Measurements from ENCODE around the gene DKK3.

The DKK3 gene

DNA sequence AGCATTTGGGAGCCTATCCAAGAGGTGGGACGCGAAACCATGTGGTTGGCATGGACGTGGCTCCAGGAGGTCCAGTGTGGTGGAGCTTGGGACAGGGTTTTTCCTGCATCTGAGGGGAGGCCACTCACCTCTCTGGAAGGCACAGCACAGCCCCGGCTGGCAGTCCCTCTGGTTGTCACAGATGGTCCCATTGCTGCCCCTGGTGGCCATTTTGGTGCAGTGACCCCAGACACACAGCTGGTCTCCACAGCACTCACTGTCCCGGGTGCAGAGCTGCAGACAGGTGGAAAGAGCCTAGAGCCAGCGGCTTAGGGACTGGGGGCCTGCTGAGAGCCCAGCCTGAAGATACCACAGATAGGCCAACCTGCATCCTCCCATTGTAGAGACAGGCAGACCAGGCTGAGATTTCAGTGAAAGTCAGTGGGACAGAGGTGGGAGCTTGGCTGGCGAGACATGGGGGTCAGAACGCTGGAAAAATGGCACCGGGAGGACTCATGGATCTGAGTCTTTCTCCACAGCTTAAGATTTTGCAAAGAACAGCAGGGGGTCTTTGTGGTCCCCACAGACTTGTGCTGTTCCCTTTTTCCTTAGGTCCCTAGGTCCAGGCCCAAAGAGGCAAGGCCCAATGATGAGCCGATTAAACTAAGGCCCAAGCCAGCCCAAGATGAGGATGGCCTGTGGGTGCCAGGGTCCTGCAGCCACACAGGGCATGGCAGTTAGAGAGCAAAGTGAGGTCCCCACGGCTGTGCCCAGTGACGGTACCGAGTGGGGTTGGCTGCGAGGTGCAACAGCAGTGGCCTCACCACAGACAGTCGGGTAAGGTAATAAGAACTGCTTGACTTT, 41.4 kb downstream of the DKK3 start:
- peak; percentile 74 for DNase-seq

DNA sequence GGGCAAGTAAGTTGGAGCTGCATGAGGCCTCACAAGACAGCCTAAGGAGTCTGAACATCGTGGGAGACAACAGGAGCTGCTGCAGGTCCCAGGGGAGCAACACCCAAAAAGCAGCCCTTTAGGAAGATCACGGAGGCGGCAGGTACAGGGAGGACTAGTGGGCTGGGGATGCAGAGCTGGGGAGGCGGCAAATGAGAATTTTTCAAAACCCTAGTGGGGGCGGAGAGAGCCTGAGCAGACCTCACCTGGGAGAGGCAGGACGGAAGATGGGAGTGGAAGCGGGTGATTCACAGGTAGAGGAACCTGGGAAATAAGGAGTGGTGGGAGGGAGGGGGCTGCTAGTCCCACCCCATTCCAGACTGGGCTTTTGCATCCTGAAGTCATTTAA, 42.1 kb downstream of the DKK3 start:
- no peak for DNase-seq

DNA sequence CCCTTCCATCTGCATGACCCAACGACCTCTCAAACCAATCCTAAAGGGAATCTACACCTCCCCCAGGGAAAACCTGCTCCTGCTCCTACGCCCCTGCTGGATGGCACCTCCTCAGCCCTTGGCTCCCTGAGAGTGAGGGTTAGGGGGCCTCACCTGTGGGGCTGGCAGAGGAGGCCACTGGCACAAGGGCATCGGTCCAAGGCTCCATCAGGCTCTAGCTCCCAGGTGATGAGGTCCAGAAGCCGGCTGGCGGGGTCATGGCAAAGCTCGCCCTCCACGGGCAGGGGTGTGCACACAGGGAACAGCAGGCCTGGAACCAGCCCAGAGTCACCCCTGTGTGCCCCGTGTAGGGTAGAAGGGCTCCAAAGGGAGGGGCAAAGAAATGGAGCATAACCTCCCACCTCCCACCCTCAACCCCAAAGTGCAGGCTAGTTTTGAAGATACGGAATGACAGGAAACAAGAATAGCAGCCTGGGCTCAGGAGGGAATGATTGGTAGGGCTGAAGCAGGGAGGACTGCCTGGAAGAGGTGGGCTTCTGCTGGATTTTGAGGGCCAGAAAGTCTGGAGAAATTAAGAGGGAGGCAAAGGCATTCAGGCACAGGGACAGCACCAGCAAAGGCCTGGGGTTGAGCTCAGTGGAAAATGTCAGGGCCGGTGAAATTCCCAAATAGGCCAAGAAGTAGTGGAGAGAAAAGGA, 42.6 kb downstream of the DKK3 start:
- no peak for DNase-seq

DNA sequence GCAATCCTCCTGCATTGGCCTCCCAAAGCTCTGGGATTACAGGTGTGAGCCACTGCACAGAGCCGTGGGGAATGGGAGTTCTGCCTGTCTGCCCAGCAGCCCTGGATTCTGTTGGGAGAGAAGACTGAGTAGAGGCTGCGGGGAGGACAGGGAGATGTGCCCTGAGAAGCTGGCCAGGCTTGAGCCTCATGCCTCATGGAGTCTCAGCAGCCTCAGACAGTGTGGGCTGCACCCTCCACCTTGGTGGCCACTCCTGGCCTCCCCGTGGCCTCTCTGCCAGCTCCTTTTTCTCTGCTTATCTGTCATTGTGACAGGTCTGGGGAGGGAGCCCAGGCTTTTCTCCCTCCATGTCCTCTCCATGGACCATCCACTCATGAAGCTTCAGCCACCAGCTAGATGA, 43.2 kb downstream of the DKK3 start:
- DNase-seq = no peak

DNA sequence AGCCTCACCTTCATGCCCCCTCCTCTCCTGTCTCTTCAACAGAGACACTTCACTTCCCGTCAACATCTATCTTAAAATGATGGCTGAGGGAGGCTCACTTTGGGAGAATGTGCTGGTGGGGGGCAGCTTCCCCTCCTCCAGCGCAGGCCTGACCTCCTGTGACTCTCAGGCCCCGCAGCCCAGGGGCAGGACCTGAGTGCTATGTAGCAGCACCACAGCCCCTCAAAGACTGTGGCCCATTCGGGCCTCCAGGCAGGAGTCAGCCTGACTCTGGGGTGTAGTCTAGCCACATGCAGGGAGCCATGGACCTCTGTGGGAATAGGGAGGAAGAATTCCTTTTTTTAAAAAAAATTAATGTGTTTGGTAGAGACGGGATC, 43.7 kb downstream of the DKK3 start:
- DNase-seq = no peak

DNA sequence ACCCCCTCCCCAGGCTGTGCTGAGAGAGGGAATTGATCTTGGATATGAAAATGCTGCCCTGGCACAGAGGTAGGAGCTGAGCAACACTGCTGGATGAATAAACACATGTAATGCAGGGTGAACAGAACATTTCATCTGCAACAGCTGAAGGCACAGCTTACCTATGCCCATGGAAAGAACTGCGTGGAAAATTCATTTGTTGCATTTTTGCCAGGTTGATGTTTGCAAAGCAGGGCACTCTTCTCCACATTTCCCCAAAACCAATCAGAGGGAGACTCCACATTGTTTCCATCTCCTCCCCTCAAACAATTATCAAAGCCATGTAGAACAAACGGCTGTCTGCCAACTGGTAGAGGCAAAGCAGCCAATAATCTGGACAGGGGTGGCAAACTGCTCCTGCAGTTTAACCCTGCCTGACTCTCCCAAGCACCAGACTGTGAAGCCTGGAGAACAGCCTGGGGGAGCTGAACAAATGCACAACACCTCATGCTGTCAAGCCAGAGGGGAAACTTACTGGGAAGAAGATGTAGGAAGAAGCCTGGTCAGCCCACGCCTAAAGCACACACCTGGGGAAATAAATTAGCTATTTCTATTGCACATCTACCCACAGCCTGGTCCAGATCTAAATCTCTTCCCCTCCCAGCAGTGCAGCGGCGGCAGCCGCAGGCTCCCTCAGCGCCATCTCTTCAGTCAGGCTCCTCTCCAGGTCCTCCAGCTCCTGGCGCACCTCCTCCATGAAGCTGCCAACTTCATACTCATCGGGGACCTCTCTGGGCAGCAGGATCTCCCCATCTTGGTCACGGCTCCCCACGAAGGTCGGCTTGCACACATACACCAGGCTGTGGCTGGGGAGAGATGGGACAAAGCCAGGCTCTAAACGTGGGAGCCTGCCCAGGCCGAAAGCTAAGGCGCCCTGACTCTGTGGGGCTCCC, 44.3 kb downstream of the DKK3 start:
- DNase-seq = peak; percentile 28

DNA sequence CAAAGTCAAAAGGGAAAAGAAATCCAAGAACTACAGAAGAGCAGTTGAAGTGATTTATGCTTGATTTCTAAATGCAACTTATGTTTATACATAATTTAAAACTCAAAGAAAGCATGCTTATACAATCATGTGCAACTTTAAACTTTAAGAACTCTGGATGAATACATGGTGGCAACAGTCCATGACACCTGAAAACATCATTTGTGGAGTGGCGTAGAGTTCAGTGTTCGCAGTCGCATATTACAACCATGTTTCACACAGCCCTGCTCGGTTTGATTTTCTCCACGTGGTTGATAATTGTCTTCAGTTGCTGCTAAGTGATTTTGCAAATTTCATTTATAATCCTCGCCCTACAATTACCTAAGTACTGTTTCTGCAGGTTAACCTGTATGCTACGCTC, 45.4 kb downstream of the DKK3 start:
- DNase-seq = no peak

DNA sequence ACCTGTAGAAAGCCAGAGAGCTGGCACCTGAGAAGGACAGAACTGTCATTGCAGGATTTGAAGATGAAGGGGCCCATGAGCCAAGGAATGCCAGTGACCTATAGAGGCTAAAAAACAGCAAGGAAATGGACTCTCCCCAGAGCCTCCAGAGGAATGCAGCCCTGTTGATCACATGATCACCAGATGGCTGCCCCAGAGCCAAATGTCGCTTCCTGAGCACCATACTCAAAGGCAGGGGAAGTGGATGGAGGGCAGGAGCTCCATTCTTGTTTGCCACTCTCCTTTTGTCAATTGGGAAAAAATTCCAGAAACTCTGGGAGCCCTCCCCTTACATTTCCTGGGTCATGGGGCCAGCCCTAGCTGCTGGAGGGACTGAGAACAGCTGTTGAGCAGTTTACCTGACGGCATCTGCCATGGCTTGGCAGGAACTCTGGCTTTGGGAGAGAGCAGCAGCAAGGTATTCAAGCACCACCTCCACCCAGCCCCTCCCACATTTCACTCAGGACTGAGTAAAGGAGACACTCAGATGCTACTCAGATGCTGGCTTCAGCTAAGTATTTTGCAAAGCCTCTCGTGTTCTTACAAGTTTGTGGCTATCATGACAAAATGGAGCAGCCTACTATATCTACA, 46.9 kb downstream of the DKK3 start:
- DNase-seq = no peak

DNA sequence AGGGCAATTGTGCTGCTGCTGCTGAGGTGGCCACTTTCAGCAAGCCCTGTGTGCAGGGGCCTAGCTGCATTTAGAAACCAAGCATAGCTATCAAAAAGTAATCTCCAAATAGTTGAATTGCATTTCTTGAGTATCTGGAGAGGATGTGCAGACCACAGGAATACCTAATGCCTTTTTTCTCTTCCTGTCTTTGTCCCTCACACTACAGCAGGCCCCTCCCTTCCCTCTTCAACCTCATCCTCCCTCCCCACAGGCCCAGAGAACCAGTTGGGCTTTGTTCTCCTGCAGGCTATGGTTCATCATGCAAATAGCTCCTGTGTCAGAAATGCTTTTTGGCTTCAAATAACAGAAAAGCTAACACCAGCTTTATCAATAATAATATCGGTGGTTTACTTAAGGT, 47.7 kb downstream of the DKK3 start:
- DNase-seq = no peak

DNA sequence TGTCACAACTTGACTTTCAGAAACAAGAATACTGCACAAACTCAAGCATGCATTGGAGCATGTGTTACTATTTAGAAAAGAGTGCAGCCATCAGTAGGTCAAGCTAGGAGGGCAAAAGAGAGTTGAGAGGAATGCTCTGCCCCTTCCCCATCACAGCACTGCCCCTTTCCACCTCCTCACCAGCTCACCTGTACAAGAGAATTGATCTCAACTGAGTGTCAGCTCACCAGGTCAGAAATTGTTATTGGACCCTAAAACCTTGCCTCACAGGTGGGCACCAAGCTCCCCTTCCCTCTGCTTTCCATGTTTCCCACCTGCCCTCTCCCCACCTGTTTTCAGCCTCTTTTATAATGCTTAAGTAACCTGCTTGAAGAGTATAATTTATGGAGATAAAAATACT, 48.8 kb downstream of the DKK3 start:
- DNase-seq = no peak

DNA sequence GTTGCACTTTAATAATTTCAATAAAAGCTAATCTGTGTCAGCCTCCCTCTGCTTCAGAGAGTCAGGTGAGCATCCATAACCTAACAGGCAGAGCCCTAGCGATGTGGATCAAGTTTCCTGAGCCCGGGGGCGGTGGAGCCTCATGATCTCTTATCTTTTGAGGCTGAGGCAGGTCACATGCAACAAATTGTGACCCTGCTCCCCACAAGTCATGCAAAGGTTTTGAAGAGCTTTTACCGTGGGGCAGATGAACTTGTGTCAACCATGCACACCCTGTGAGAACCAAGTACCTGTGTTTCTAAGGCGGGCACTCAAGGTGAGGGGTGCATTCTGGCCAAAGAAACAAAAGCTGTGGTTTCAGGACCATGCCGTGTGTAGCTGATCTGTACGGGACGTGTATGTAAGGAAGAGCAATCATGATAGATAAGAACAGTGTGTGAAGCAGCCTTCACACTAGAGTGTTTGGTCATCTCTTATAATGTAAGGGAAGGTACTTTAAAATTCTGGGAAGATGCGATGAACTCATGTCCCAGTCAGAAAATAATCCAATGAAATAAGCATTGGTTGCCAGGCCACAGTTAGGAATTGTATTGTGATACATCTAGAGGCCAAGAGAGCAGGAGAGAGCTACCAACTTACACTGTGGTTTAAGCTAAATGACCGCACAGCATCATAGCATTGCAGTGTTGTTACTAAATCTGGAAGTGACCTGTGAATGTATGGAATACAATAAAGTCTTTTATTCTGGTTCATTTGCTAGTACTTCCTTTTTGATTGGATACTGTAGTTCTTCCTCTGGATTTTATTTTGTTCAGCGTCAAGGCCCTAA, 49.8 kb downstream of the DKK3 start:
- DNase-seq = no peak

DNA sequence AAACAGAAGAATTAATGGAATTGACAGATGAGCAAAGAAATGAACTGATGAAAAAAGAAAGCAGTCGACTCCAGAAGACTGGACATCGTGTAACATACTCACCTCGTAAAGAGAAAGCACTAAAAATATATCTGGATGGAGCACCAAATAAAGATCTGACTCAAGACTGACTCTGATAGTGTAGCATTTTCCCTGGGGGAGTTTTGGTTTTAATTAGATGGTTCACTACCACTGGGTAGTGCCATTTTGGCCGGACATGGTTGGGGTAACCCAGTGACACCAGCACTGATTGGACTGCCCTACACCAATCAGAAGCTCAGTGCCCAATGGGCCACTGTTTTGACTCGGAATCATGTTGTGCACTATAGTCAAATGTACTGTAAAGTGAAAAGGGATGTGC, 52.4 kb downstream of the DKK3 start:
- DNase-seq = no peak

DNA sequence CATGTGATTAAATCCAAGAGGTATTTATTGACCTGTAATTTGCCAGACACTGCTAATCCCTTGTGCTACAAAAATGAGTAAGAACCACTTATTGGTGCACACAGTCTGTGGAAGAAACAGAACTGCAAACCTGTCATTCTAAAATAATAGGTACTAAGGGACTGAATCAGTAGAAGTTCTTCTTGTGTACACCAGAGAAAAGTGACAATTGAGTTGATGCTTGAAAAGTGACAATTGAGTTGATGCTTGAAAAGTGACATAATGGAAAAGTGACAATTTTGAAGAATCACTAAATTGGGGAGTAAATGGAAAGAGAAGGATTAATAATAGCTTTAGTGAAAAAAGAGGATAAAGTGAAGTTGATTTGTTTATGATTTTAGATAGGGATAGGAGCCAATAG, 56.4 kb downstream of the DKK3 start:
- DNase-seq = no peak

DNA sequence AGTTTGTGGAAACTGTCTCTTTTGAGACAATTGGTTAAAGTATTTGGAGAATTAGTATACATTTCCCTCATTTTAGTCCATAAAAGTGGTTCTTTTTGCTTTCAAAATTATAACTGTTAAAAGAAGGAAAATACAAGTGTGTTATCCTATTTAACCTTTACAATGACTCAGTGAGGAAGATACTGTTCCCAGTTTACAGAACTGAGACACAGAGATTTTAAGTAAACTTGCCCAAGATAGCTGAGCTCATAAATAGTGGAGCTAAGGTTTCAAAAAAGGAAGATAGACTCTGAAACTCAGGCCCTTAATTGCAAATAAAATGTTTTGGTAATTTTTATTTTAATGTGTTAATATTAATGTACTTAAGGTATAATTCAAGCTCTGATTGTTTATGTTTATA, 58.9 kb downstream of the DKK3 start:
- DNase-seq = no peak

DNA sequence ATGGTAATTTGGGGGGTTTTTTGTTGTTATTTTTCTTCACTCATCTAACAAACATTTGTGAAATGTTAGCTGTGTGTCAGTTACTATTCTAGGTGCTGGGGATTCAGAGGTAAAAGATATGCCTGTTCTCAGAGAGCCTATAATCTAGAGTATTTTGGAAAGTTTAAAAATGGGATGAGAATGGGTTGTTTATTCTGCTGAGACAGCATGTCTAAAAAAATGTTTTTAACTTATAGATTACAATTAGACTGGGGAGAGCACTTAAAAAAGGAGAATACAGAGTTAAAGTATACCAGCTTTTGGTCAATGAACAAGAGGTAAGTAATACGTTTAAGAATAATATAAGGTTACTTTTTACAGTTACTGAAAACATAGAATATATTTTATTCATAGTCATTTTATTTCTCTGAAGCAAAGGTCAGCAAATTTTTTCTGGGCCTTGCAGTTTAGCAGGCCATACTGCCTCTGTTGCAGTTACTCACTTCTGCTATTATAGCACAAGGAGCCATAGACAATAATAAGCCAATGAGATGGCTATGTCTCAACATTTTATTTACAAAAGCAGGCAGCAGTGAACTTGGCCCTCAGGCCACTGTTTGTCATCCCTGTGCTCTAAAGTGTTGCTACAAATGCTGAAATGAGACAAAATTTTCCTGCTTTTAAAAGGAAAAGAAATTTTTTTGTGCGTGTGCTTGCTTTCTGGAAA, 60.0 kb downstream of the DKK3 start:
- DNase-seq = no peak

DNA sequence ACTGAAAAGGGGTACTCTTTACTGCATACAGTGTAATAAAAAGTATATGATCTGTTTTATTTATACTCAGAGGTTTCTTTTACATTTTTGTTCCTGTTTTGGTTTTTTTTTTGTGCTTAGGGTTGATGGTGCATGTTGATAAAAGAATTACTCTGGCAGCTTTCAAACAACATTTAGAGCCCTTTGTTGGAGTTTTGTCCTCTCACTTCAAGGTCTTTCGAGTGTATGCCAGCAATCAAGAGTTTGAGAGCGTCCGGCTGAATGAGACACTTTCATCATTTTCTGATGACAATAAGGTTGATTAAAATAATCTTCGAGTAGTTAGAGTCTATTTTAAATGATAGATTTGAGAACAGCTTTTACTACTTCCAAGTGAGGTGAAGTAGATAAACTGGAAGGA, 60.6 kb downstream of the DKK3 start:
- DNase-seq = no peak

DNA sequence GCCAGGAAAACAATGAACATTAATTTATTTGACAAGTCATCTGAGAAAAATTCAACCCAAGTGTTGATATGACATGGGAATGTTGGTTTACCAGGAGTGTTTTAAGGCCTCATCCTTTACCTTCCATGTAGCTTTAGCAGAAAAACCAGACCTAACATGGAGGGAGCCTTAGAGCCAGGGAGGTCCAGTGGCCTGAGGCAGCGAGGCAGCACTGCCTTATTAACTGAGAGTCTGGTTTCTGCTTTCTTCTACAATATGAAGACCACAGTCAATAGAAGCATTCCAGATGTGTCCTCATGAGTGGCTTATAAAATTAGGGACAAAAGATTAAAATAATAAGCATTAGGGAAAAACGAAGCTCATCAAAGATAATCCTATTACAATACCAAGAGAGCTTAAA, 61.5 kb downstream of the DKK3 start:
- no peak for DNase-seq

DNA sequence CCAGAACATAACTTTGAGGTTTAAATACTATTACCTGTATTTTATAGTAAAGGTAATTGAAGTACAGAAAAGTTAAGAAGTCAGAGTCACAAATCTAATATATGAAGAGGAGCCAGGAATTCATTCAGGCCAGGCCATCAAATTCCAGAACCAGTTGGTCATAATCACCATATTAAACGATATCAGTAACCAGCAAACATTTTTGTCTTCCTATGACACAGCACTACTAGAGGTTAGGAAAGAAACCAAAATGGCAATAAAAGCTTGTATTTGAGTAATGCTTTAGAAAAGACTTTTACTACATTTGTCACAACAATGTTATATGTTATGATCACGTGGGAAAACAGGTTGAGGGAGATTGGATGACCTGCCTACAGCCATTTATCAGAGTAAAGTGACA, 62.2 kb downstream of the DKK3 start:
- no peak for DNase-seq

DNA sequence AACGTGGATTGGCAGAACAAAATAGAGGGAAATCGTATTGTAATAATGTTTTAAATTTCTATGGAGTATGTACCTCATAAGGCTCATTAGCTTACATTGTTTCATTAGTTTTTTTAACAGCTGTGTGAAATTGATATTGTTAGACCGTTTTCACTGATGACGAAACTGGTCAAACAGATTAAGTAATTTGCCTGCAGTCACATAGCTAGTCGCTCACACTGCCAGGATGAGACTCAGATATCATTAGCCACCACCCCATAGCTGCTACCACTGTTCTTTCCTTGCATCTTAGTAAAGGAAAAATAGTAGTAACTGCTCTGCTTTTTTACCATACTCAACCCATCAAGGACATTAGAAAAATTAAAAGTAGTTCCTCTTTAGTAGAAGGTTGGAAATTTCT, 64.0 kb downstream of the DKK3 start:
- no peak for DNase-seq

DNA sequence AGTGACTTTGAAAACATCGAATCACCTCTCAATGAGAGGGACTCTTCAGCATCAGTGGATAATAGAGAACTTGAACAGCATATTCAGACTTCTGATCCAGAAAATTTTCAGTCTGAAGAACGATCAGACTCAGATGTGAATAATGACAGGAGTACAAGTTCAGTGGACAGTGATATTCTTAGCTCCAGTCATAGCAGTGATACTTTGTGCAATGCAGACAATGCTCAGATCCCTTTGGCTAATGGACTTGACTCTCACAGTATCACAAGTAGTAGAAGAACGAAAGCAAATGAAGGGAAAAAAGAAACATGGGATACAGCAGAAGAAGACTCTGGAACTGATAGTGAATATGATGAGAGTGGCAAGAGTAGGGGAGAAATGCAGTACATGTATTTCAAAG, 65.8 kb downstream of the DKK3 start:
- no peak for DNase-seq

DNA sequence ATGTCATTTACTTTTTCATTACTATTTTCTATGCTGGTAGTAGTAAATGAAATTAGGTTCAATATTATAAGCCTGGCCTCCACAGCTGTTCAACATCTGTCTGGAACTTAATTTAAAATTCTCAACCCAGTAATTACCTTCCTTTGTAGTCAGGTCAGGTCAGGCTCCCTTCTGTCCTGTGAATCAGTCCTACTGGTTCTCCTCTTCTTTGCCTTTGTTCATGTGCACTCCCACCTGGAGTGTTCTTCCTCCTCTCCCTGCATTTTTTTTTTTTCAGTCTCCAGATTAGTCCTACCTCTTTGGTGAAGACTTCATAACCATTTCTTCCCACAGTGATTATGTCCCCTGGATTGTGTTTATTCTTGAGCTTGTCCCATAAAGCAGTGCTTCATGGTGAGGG, 67.9 kb downstream of the DKK3 start:
- DNase-seq = no peak

DNA sequence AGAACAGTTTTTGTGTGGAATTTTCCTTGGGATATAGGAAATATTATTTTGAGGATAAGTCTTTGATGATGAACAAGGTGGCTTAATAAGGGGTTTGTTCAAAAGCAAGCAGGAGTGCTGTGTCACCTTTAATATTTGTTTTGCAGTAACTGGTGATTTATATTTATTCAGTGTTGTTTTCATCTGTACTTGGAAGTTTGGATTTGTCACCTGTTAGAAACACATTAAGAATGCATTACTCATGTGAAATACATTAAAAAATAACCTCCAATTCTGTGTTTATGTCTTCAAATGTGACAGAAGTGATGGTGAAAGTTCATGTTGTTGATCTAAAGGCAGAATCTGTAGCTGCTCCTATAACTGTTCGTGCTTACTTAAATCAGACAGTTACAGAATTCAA, 70.5 kb downstream of the DKK3 start:
- DNase-seq = no peak
